HEK293 (cell line): Measurements from ENCODE around the gene PPP1CC.

Source experiments
- HOXC10 ChIP-seq: sonication (generic); formaldehyde crosslinking; IDR thresholded peaks from 2 replicates; pipeline ENCODE4 v1.8.1; 2023; ENCODE audit warnings: mild to moderate bottlenecking, missing genetic modification reagents
- IKZF3 ChIP-seq: fragments of 450-650 bp; IDR thresholded peaks from 2 replicates; pipeline ENCODE4 v1.5.0; 2018; ENCODE audit warnings: missing biosample characterization, mild to moderate bottlenecking, missing genetic modification characterization, moderate library complexity
- KLF10 ChIP-seq: fragments of 450-650 bp; IDR thresholded peaks from 2 replicates; pipeline ENCODE4 v1.5.1; 2018; ENCODE audit warnings: missing biosample characterization, mild to moderate bottlenecking, missing genetic modification characterization
- SETDB1 ChIP-seq: IDR thresholded peaks from one replicate; pipeline ENCODE4 v1.6.1; 2017; ENCODE audit warnings: mild to moderate bottlenecking, low read length, moderate library complexity, mixed read lengths; ENCODE audit not compliant: insufficient read length
- SP7 ChIP-seq: fragments of 450-650 bp; formaldehyde crosslinking; IDR thresholded peaks from 2 replicates; pipeline ENCODE4 v1.5.1; 2016; ENCODE audit warnings: missing biosample characterization, missing genetic modification characterization
- YY1 ChIP-seq: fragments of 450-650 bp; formaldehyde crosslinking; IDR thresholded peaks from 2 replicates; pipeline ENCODE4 v1.5.1; 2018; ENCODE audit warnings: missing biosample characterization, missing genetic modification characterization
- ZBTB17 ChIP-seq: fragments of 450-650 bp; formaldehyde crosslinking; IDR thresholded peaks from 2 replicates; pipeline ENCODE4 v1.5.1; 2016; ENCODE audit warnings: missing biosample characterization, missing genetic modification characterization
- ZNF169 ChIP-seq: fragments of 450-650 bp; formaldehyde crosslinking; IDR thresholded peaks from 2 replicates; pipeline ENCODE4 v1.5.1; 2016; ENCODE audit warnings: missing biosample characterization, missing genetic modification characterization
- ZNF2 ChIP-seq: fragments of 450-650 bp; formaldehyde crosslinking; IDR thresholded peaks from 2 replicates; pipeline ENCODE4 v1.5.1; 2016; ENCODE audit warnings: missing biosample characterization, missing genetic modification characterization
- ZNF202 ChIP-seq: fragments of 450-650 bp; formaldehyde crosslinking; IDR thresholded peaks from 2 replicates; pipeline ENCODE4 v1.5.1; 2016; ENCODE audit warnings: missing biosample characterization, missing genetic modification characterization, borderline replicate concordance
- ZNF223 ChIP-seq: fragments of 450-650 bp; formaldehyde crosslinking; IDR thresholded peaks from 2 replicates; pipeline ENCODE4 v1.5.1; 2016; ENCODE audit warnings: missing biosample characterization, missing genetic modification characterization
- ZNF335 ChIP-seq: fragments of 450-650 bp; formaldehyde crosslinking; conservative IDR thresholded peaks from 2 replicates; pipeline ENCODE4 v1.5.1; 2016; ENCODE audit warnings: missing biosample characterization, missing genetic modification characterization
- ZNF341 ChIP-seq: fragments of 450-650 bp; formaldehyde crosslinking; IDR thresholded peaks from 2 replicates; pipeline ENCODE4; 2016; ENCODE audit warnings: low read depth, missing biosample characterization, missing genetic modification characterization
- ZNF37A ChIP-seq: fragments of 450-650 bp; IDR thresholded peaks from 2 replicates; pipeline ENCODE4 v1.5.1; 2018; ENCODE audit warnings: missing biosample characterization, missing genetic modification characterization
- ZNF501 ChIP-seq: fragments of 450-650 bp; formaldehyde crosslinking; IDR thresholded peaks from 2 replicates; pipeline ENCODE4 v1.5.1; 2016; ENCODE audit warnings: missing biosample characterization, missing genetic modification characterization
- ZNF548 ChIP-seq: fragments of 450-650 bp; formaldehyde crosslinking; IDR thresholded peaks from 2 replicates; pipeline ENCODE4 v1.5.1; 2016; ENCODE audit warnings: missing biosample characterization, missing genetic modification characterization
- ZNF549 ChIP-seq: fragments of 450-650 bp; IDR thresholded peaks from 2 replicates; pipeline ENCODE4 v1.5.1; 2018; ENCODE audit warnings: missing biosample characterization, missing genetic modification characterization, mild to moderate bottlenecking, inconsistent platforms, moderate library complexity
- ZNF596 ChIP-seq: fragments of 450-650 bp; IDR thresholded peaks from 2 replicates; pipeline ENCODE4 v1.5.0; 2018; ENCODE audit warnings: missing biosample characterization, mild to moderate bottlenecking, missing genetic modification characterization, moderate library complexity
- ZNF76 ChIP-seq: fragments of 450-650 bp; formaldehyde crosslinking; IDR thresholded peaks from 2 replicates; pipeline ENCODE4; 2016; ENCODE audit warnings: low read depth, missing biosample characterization, missing genetic modification characterization, borderline replicate concordance
- ZSCAN23 ChIP-seq: fragments of 450-650 bp; formaldehyde crosslinking; IDR thresholded peaks from 2 replicates; pipeline ENCODE4 v1.5.1; 2016; ENCODE audit warnings: missing biosample characterization, missing genetic modification characterization
- TF ChIP-seq, protein P1 (sequence below): fragments of 450-650 bp; formaldehyde crosslinking; conservative IDR thresholded peaks from 2 replicates; pipeline ENCODE4 v1.5.1; 2016; ENCODE audit warnings: low read depth, missing biosample characterization, missing genetic modification characterization
- TF ChIP-seq, protein P2 (sequence below): fragments of 450-650 bp; formaldehyde crosslinking; IDR thresholded peaks from 2 replicates; pipeline ENCODE4 v1.5.1; 2016; ENCODE audit warnings: missing biosample characterization, missing genetic modification characterization
- TF ChIP-seq, protein P3 (sequence below): fragments of 450-650 bp; formaldehyde crosslinking; IDR thresholded peaks from 2 replicates; pipeline ENCODE4 v1.5.0; 2017; ENCODE audit warnings: missing biosample characterization, missing genetic modification characterization, borderline replicate concordance
- TF ChIP-seq, protein P4 (sequence below): fragments of 450-650 bp; formaldehyde crosslinking; IDR thresholded peaks from 2 replicates; pipeline ENCODE4 v1.5.1; 2016; ENCODE audit warnings: missing biosample characterization, missing genetic modification characterization
- TF ChIP-seq, protein P5 (sequence below): fragments of 450-650 bp; formaldehyde crosslinking; IDR thresholded peaks from 2 replicates; pipeline ENCODE4 v1.5.1; 2016; ENCODE audit warnings: missing biosample characterization, missing genetic modification characterization
- TF ChIP-seq, protein P6 (sequence below): fragments of 450-650 bp; formaldehyde crosslinking; IDR thresholded peaks from 2 replicates; pipeline ENCODE4 v1.5.1; 2016; ENCODE audit warnings: missing biosample characterization, missing genetic modification characterization

The PPP1CC gene

DNA sequence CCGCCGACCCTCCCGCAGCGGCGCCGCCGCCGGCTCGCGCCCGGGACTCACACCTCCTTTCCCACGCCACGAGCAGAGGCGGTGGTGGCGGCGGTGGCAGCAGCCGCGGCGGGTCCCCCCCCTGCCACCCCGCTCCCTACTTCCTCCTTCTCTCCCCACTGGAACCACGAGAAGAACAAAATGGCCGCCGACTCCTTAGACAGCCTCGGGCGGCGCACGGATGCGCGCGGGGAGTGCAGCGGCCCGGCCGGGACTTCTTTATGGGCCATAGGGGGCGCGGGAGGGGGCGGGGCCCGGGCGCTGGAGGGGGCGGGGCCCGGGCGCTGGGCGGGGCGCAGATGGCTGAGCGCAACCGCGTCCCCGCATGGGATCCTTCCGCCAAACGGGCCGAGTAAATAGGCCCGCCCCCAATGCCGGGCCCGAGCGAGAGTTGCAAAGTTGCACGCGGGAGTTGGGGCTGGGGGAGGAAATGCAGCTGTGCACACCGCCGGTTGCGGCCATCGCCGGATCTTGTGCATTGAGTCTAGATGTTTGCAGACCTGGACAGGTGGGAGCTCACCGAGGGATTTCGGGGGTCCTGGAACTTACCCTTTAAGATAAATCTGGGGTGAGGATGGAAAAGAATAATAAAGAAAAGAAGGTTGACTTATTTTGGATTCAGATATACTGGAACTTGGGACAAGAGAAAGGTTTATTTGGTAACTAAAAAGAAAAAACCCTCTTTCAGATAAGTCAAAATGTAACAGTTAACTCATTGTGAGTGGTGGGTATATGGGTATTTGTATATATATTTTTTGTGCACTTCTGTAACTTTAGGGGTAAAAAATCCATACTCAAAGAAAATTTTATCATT, at the start of gene PPP1CC (continued):
- peak; percentile 55; the same call in 1 of the 2 replicates for TF ChIP-seq ZNF76 (tag by site-specific recombination)
- TF ChIP-seq ZNF37A (tag by site-specific recombination): no peak
- TF ChIP-seq YY1: peak; percentile 78
- peak; percentile 80 for TF ChIP-seq ZNF2 (tag by site-specific recombination)
- TF ChIP-seq SP7 (tag by site-specific recombination): peak; percentile 22; the same call in 1 of the 2 replicates
- no peak for TF ChIP-seq ZNF596 (tag by site-specific recombination)
- no peak for TF ChIP-seq ZBTB17 (tag by site-specific recombination)
- TF ChIP-seq ZNF501 (tag by site-specific recombination): no peak
- peak; percentile 42 for TF ChIP-seq ZNF341 (tag by site-specific recombination)
- TF ChIP-seq ZSCAN23 (tag by site-specific recombination): no peak
- TF ChIP-seq KLF10 (tag by site-specific recombination): peak; percentile 74; the same call in 1 of the 2 replicates
- no peak for TF ChIP-seq ZNF202 (tag by site-specific recombination)
- no peak for TF ChIP-seq HOXC10 (CRISPR knock-in tag)
- no peak for TF ChIP-seq ZNF549 (tag by site-specific recombination)
- TF ChIP-seq ZNF223: no peak
- TF ChIP-seq, protein P1, sequence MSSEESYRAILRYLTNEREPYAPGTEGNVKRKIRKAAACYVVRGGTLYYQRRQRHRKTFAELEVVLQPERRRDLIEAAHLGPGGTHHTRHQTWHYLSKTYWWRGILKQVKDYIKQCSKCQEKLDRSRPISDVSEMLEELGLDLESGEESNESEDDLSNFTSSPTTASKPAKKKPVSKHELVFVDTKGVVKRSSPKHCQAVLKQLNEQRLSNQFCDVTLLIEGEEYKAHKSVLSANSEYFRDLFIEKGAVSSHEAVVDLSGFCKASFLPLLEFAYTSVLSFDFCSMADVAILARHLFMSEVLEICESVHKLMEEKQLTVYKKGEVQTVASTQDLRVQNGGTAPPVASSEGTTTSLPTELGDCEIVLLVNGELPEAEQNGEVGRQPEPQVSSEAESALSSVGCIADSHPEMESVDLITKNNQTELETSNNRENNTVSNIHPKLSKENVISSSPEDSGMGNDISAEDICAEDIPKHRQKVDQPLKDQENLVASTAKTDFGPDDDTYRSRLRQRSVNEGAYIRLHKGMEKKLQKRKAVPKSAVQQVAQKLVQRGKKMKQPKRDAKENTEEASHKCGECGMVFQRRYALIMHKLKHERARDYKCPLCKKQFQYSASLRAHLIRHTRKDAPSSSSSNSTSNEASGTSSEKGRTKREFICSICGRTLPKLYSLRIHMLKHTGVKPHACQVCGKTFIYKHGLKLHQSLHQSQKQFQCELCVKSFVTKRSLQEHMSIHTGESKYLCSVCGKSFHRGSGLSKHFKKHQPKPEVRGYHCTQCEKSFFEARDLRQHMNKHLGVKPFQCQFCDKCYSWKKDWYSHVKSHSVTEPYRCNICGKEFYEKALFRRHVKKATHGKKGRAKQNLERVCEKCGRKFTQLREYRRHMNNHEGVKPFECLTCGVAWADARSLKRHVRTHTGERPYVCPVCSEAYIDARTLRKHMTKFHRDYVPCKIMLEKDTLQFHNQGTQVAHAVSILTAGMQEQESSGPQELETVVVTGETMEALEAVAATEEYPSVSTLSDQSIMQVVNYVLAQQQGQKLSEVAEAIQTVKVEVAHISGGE (tag by site-specific recombination): peak; percentile 92
- TF ChIP-seq, protein P2, sequence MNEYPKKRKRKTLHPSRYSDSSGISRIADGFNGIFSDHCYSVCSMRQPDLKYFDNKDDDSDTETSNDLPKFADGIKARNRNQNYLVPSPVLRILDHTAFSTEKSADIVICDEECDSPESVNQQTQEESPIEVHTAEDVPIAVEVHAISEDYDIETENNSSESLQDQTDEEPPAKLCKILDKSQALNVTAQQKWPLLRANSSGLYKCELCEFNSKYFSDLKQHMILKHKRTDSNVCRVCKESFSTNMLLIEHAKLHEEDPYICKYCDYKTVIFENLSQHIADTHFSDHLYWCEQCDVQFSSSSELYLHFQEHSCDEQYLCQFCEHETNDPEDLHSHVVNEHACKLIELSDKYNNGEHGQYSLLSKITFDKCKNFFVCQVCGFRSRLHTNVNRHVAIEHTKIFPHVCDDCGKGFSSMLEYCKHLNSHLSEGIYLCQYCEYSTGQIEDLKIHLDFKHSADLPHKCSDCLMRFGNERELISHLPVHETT (tag by site-specific recombination): peak; percentile 72; the same call in 1 of the 2 replicates
- no peak for TF ChIP-seq ZNF548 (tag by site-specific recombination)
- TF ChIP-seq IKZF3 (tag by site-specific recombination): peak; percentile 77
- no peak for TF ChIP-seq ZNF169
- TF ChIP-seq, protein P3, sequence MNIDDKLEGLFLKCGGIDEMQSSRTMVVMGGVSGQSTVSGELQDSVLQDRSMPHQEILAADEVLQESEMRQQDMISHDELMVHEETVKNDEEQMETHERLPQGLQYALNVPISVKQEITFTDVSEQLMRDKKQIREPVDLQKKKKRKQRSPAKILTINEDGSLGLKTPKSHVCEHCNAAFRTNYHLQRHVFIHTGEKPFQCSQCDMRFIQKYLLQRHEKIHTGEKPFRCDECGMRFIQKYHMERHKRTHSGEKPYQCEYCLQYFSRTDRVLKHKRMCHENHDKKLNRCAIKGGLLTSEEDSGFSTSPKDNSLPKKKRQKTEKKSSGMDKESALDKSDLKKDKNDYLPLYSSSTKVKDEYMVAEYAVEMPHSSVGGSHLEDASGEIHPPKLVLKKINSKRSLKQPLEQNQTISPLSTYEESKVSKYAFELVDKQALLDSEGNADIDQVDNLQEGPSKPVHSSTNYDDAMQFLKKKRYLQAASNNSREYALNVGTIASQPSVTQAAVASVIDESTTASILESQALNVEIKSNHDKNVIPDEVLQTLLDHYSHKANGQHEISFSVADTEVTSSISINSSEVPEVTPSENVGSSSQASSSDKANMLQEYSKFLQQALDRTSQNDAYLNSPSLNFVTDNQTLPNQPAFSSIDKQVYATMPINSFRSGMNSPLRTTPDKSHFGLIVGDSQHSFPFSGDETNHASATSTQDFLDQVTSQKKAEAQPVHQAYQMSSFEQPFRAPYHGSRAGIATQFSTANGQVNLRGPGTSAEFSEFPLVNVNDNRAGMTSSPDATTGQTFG: no peak
- TF ChIP-seq, protein P4, sequence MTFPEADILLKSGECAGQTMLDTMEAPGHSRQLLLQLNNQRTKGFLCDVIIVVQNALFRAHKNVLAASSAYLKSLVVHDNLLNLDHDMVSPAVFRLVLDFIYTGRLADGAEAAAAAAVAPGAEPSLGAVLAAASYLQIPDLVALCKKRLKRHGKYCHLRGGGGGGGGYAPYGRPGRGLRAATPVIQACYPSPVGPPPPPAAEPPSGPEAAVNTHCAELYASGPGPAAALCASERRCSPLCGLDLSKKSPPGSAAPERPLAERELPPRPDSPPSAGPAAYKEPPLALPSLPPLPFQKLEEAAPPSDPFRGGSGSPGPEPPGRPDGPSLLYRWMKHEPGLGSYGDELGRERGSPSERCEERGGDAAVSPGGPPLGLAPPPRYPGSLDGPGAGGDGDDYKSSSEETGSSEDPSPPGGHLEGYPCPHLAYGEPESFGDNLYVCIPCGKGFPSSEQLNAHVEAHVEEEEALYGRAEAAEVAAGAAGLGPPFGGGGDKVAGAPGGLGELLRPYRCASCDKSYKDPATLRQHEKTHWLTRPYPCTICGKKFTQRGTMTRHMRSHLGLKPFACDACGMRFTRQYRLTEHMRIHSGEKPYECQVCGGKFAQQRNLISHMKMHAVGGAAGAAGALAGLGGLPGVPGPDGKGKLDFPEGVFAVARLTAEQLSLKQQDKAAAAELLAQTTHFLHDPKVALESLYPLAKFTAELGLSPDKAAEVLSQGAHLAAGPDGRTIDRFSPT: 0 out of 2 replicates have a peak, but pooled peaks have one; percentile 24
- TF ChIP-seq, protein P5, sequence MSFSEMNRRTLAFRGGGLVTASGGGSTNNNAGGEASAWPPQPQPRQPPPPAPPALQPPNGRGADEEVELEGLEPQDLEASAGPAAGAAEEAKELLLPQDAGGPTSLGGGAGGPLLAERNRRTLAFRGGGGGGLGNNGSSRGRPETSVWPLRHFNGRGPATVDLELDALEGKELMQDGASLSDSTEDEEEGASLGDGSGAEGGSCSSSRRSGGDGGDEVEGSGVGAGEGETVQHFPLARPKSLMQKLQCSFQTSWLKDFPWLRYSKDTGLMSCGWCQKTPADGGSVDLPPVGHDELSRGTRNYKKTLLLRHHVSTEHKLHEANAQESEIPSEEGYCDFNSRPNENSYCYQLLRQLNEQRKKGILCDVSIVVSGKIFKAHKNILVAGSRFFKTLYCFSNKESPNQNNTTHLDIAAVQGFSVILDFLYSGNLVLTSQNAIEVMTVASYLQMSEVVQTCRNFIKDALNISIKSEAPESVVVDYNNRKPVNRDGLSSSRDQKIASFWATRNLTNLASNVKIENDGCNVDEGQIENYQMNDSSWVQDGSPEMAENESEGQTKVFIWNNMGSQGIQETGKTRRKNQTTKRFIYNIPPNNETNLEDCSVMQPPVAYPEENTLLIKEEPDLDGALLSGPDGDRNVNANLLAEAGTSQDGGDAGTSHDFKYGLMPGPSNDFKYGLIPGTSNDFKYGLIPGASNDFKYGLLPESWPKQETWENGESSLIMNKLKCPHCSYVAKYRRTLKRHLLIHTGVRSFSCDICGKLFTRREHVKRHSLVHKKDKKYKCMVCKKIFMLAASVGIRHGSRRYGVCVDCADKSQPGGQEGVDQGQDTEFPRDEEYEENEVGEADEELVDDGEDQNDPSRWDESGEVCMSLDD (tag by site-specific recombination): peak; percentile 77
- no peak for TF ChIP-seq SETDB1
- peak; percentile 77 for TF ChIP-seq ZNF335 (tag by site-specific recombination)
- TF ChIP-seq, protein P6, sequence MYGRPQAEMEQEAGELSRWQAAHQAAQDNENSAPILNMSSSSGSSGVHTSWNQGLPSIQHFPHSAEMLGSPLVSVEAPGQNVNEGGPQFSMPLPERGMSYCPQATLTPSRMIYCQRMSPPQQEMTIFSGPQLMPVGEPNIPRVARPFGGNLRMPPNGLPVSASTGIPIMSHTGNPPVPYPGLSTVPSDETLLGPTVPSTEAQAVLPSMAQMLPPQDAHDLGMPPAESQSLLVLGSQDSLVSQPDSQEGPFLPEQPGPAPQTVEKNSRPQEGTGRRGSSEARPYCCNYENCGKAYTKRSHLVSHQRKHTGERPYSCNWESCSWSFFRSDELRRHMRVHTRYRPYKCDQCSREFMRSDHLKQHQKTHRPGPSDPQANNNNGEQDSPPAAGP (tag by site-specific recombination): peak; percentile 48; the same call in 1 of the 2 replicates
